Measurements from ENCODE around the gene IFITM1.
"Not testable (repeated sequence)": the region's sequence is repeated elsewhere in the genome, so short reads cannot be mapped to it uniquely, and the experiment has no call there.

Gene IFITM1

DNA sequence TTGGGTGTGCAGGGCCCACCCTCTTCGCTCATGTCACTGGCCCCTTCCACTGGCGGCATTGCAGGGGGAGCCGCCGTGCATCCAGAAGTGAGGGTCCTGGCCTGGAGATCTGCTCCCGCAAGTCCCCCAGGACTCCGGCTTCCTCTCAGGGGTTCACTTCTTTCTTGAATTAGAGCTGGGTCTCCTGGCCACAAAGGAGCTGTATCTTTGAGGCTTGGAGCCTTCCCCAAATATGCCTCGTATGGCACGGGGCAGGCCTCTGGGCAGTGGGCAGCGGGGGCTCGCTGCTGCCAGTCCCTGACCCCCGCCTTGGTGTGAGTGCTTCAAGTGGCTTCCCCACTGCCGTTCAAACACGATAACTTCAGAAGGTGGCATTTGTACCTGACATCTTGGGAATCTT, 14.2 kb downstream of the IFITM1 start:
- DNase-seq, result no peak

- DNase-seq, result not testable (repeated sequence)
Observed at GRCh38 chr11:328516-329100, 14.8 kb downstream of the IFITM1 start.

GRCh38 chr11:329886-330253, 16.0 kb downstream of the IFITM1 start:
- no peak for DNase-seq

- DNase-seq, result no peak
Observed at GRCh38 chr11:330307-330693, 16.5 kb downstream of the IFITM1 start.

GRCh38 chr11:330694-331357, 17.0 kb downstream of the IFITM1 start:
- DNase-seq, result no peak

DNA sequence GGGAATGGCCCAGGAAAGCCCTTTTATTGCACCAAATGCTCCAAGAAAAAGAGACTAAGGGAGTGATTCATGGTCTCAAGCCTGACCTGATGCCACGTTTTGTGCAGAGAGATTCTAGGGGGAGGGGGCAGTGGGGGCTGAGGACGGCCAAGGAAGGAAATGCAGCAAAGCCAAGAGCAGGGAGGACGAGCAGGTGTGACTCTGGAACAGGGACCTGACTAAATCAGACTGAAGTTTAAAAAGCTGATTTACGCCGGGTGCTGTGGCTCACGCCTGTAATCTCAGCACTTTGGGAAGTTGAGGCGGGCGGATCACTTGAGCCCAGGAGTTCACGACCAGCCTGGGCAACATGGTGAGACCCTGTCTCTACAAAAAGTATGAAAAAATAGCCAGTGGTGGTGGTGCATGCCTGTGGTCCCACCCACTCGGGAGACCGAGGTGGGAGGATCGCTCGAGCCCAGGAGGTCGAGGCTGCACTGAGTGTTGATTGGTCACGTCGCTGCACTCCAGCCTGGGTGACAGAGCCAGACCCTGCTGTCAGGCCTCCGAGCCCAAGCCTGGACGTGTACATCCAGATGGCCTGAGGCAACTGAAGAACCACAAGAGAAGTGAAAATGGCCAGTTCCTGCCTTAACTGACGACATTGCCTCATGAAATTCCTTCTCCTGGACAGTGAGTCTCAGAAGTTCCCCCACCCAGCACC, 17.7 kb downstream of the IFITM1 start:
- no peak for DNase-seq

DNA sequence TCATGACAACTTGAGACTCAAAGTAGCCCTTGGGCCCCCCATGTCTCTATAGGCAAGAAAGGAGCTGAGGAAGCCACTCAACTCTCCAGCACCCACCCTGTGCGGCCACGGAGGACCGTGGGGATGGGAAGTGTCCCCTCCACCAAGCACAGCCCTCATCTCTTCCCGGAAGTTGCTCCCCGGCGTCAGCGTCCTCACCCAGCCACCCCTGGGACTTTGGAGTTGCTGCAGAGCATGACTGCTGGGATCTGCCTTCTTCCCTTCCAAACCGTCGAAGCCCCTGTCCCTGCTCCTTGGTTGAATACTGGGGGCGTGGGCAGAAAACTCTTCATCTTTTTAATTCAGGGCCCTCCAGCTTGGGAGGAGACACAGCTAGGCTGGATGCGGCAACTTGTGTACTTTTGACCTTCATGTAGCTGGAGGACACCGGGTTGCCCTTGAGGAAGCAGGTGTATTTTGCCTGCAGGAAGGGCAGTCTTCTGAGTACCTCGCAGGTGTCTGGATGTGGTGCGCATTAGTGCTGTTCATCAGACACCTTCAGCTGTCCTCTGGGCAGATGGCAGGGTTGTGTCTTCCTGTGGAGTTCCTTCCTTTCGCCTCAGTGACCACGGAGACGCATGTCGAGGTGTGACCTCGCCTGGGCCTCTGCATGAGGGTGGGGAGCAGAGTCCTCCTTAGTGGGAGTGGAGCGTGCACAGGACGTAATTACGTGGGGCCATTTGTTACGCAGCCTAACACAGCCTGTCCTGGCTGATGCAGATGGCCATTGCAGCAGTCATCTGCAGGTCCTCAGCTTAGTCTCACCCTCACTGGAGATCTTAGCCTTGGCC, 19.0 kb downstream of the IFITM1 start:
- DNase-seq, result no peak

GRCh38 chr11:333616-334263, 19.9 kb downstream of the IFITM1 start:
- not testable (repeated sequence) for DNase-seq

DNA sequence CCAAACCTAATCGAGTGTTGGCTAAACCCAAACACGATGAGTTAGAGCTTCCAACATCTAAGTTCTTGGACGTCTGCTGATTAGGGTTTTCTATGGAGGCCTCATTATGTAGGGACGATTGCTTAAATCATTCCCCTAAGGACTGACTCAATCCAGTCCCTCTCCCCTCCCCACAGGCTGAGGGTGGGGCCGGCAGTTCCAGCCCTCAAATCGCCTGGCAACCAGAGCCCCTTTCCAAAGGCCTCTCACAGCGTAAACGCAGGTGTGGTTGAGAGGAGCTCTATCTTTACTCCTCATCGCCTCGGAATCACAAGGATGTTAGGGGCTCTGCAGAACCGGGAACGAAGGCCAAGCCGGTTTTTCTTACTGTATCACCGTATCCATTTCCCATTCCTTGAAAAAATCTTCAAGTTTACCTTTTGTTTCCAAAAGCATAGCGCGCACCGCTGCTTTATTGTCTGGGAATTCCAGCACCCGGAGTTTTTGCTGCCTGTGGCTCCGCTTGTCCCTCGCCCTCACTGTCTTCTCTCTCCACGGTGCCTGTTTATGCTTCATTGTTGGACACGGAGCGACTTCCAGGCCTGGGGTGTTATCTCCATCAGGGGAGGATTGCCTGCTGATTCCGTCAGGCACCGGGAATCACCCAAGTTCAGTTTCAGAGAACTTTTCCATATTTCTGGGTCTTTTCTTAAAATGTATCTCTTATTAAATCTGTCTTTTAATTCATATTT, 20.6 kb downstream of the IFITM1 start:
- DNase-seq, result no peak

DNA sequence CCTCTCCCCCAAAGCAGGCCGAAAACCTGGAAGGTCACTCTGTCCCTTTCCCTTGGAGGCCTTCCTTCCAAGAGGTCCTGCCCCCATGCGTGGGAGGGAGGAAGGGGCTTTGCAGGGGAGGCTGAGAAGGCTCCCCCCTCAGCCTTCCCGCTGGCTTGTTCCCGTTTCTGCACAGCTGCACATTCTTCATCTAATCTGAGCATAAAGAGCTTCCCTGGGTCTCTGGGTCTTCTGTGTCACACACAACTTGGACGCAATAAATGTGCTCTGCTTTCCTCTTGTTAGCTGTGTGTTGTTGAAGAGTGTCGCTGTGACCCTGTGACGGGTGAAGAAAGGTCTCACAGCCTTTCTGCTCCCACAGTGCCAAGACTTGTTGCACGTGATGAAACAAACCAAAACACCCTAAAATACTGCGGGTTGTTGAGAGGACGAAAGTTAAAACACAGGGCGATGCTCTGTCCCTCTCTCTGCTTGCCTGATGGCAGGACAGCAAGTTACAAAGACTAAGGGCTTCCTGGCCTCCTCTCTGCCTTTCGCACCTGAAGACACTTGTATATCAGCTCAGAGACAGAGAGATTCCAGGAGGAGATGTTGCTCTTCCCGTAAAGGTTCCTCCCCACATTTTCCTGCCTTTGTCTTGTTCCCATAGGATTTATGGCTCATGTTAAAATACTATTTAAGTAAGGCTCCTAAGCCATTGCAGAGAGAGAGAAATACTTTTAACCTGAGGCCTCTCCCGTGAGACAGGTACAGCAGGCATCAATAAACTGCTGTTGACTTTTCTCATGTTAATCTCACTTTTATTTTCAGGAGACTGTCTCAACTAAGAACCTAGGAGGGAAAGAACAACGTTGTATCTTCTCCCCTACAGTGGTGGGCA, 22.2 kb downstream of the IFITM1 start:
- no peak for DNase-seq

DNA sequence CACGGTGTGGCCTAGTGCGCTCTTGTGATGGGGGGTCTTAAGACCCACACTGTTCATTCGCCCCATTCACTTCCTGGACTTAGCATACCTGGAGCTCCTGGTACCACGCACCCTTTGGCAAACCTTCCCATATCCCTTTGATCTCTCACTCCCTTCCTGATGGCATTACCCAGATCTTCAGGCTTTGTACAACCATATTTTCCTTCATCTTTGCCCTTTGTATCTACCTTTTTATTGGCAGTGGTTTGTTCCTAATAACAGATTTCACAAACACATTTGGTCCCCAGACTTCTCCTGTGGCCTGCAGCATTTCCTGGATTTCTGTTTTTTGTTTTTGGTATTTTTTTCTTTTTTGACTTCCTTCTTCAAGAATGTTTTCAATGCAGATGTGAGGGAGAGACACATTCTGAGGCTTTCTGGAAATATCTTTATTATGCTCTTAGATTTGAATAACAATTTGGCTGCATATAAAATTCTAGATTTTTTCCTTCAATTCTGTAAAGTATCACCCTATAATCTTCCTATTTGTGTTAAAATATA, 22.9 kb downstream of the IFITM1 start:
- no peak for DNase-seq

GRCh38 chr11:337711-338110, 23.9 kb downstream of the IFITM1 start:
- no peak for DNase-seq

GRCh38 chr11:339963-340362, 26.1 kb downstream of the IFITM1 start:
- DNase-seq, result no peak

DNA sequence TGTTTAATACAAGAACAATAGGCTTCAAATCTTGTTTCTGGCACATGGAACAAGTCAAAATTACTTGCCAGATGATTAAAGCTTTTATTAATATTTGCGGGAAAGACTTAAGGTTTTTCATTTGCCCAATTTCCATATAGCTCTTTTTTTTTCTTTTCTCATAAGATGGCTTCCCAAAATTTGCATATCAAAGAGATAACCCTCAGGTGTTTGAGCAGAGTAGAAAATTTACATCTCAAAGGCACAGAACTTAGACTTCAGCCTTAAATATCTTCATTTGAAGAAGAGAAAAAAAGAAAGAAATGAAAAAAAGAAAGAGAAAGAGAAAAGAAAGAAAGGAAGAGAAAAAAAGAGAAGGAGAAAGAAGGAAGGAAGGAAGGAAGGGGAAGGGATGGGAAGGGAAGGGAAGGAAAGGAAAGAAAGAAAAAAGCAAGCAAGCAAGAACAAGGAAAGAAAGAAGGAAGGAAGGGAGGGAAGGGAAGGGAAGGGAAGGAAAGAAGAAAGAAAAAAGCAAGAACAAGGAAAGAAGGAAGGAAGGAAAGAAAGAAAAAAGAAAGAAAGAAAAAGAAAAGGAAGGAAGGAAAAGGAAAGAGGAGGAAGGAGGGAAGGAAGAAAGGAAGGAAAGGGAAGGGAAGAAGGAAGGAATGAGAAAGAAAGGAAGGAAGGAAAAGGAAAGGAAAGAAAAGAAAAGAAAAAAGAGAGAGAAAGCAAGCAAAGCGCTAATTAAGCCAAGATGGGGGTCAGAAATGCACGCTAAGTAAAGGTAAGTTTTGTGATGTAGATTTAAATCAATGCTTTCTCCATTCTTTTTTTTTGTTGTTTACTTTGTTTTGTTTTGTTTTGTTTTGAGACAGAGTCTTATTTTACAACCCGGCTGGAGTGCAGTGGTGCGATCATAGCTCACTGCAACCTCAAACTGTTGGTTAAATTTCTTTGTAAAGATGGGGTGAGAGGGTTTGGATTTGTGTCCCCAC, 27.0 kb downstream of the IFITM1 start:
- DNase-seq, result no peak

DNA sequence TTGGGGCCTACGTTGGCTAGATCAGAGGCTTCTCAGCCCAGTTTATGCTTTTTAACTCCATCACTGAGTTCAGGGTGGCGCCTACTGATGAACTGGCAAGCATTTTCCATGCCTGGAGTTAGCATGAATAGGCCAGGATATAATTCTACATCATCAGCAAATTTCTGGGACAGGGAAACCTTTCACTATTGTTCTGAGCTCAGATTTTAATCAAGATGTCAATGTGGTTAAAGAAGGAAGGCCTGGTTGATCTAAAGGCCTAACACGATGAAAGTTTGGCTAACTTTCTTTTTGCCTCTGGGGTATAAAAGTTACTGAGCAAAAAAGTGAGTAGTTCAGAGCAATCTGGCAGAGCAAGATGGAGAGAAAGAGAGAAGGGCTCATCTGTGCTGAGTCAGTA, 28.5 kb downstream of the IFITM1 start:
- DNase-seq, result no peak

- DNase-seq, result no peak
Observed at GRCh38 chr11:344836-345578, 31.2 kb downstream of the IFITM1 start.

GRCh38 chr11:346529-346928, 32.7 kb downstream of the IFITM1 start:
- no peak for DNase-seq

DNA sequence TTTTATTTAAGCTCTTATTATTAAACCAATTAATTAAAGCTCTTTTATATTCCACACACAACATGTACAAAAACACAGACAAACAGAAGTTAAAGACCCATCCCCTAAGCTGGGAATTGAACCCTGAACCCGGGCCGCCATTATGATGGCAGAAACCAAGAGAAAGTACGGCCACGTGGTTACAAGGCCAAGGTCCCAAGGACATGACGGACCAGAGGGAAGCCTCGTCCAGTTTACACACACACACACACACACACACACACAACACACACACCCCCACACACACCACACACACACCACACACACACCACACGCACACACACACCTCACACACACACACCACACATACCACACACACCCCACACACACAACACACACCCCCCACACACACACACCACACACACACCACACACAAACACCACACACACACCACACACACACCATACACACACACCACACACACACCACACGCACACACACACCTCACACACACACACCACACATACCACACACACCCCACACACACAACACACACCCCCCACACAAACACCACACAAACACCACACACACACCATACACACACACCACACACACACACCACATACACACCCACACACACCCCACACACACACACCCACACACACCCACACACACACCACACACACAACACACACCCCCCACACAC, 35.6 kb downstream of the IFITM1 start:
- not testable (repeated sequence) for DNase-seq
